BLaER1 (cell line): ENCODE measurements around the gene PIK3C3.

Source experiments
- H3K27ac ChIP-seq: shearing (Covaris generic); formaldehyde crosslinking; 2 replicates; pipeline ENCODE4 v1.8.1; 2022
- H3K27me3 ChIP-seq: shearing (Covaris generic); formaldehyde crosslinking; 2 replicates; pipeline ENCODE4 v1.8.1; 2022
- H3K36me3 ChIP-seq: shearing (Covaris generic); formaldehyde crosslinking; 2 replicates; pipeline ENCODE4 v1.8.1; 2022
- H3K4me1 ChIP-seq: shearing (Covaris generic); formaldehyde crosslinking; 2 replicates; pipeline ENCODE4 v1.8.1; 2022
- H3K4me2 ChIP-seq: shearing (Covaris generic); formaldehyde crosslinking; 2 replicates; pipeline ENCODE4 v1.8.1; 2022
- H3K4me3 ChIP-seq: shearing (Covaris generic); formaldehyde crosslinking; 2 replicates; pipeline ENCODE4 v1.8.1; 2022
- H3K9ac ChIP-seq: shearing (Covaris generic); formaldehyde crosslinking; 2 replicates; pipeline ENCODE4 v1.8.1; 2022
- H3K9me3 ChIP-seq: shearing (Covaris generic); formaldehyde crosslinking; 2 replicates; pipeline ENCODE4 v1.8.1; 2022
- H4K20me1 ChIP-seq: shearing (Covaris generic); formaldehyde crosslinking; 2 replicates; pipeline ENCODE4 v1.8.1; 2022
- Cebpa-rat ChIP-seq: shearing (Covaris generic); IDR thresholded peaks from 2 replicates; pipeline ENCODE4 v1.8.1; 2022

PIK3C3 gene

DNA sequence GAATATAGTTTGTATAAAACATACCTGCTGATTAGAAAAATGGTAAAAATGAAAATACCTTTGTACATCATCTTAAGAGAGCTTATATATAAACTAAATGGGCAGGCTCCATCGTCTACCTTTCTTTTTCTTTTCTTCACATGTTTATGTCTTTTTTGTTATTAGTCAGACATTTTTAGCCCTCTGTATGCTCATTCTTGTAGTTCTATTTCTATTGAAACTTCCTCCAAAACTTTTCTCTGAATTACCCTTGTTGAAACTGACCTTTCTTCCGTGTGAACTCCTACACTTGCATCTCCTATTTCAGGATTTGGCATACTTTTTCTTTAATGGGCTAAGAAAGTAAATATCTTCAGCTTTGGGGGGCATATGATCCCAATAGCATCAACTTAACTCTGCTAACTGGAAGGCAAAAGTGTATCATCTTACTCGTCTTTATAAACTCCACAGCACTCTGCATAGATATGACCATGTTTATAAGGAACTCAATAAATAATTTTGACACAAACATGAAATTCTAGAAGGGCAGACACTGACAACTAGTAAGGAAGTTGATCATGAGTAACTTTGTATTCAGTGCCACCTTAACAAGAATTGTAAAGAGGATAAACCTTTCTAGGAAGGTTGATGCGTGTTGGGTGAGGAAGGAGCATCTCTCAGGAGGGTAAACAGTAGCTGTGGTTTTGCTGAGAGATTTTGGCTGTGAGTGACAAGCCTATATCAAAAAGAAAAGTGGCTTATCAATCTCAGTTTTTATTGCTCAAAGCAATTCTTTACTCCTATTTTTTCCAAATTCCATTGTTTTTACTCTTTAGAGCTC, 127.6 kb downstream of the PIK3C3 start:
- H3K27me3 ChIP-seq: no peaks in the 10 kb centered on the region
- H3K9me3 ChIP-seq: 0 out of 2 replicates have a peak, but pooled peaks cover 4% of the 10 kb centered on the region
- no peak overlapping the region for H3K4me3 ChIP-seq
- H3K4me2 ChIP-seq: no peak overlapping the region
- H3K36me3 ChIP-seq: peaks cover 56% of the 10 kb centered on the region
- no peaks in the 10 kb centered on the region for H4K20me1 ChIP-seq
- no peaks in the 10 kb centered on the region for H3K4me1 ChIP-seq
- no peak for TF ChIP-seq Cebpa-rat
- H3K27ac ChIP-seq: no peak overlapping the region
- no peak overlapping the region for H3K9ac ChIP-seq

DNA sequence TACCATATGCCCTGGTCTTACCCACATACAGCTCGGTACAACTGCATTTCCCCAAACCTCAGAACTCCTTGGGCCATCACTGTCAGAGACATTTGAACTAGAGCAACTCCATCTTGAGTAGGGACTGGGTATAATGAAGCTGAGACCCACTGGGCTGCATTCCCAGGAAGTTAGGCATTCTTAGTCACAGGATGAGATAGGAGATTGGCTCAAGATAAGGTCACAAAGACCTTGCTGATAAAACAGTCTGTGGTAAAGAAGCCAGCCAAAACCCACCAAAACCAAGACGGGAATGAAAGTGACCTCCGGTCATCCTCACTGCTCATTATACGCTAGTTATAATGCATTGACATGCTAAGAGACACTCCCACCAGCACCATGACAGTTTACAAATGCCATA, 131.3 kb downstream of the PIK3C3 start:
- Histone ChIP-seq H4K20me1 (no peaks in the 10 kb centered on the region), H3K4me3 (no peak overlapping the region), H3K9ac (no peak overlapping the region), H3K27ac (no peak overlapping the region), H3K36me3 (peaks cover 28% of the 10 kb centered on the region; the same call in 1 of the 2 replicates), H3K9me3 (0 out of 2 replicates have a peak, but pooled peaks cover 4% of the 10 kb centered on the region), H3K4me2 (no peak overlapping the region), H3K27me3 (no peaks in the 10 kb centered on the region), H3K4me1 (no peaks in the 10 kb centered on the region)
- TF ChIP-seq Cebpa-rat: no peak

- Histone ChIP-seq H3K4me1 (no peaks in the 10 kb centered on the region), H3K4me3 (no peak overlapping the region), H3K27ac (no peak overlapping the region), H4K20me1 (no peaks in the 10 kb centered on the region), H3K27me3 (no peaks in the 10 kb centered on the region), H3K4me2 (no peak overlapping the region), H3K9me3 (0 out of 2 replicates have a peak, but pooled peaks cover 4% of the 10 kb centered on the region), H3K9ac (no peak overlapping the region), H3K36me3 (peaks cover 25% of the 10 kb centered on the region; the same call in 1 of the 2 replicates)
- no peak for TF ChIP-seq Cebpa-rat
Observed at GRCh38 chr18:42087235-42087634, 132.2 kb downstream of the PIK3C3 start.

GRCh38 chr18:42087876-42088275, 132.8 kb downstream of the PIK3C3 start:
- Histone ChIP-seq H3K27me3 (no peaks in the 10 kb centered on the region), H3K27ac (no peak overlapping the region), H3K4me1 (no peaks in the 10 kb centered on the region), H3K36me3 (peaks cover 21% of the 10 kb centered on the region; the same call in 1 of the 2 replicates), H3K9ac (no peak overlapping the region), H3K4me3 (no peak overlapping the region), H3K4me2 (no peak overlapping the region), H3K9me3 (0 out of 2 replicates have a peak, but pooled peaks cover 4% of the 10 kb centered on the region), H4K20me1 (no peaks in the 10 kb centered on the region)
- TF ChIP-seq Cebpa-rat: no peak

DNA sequence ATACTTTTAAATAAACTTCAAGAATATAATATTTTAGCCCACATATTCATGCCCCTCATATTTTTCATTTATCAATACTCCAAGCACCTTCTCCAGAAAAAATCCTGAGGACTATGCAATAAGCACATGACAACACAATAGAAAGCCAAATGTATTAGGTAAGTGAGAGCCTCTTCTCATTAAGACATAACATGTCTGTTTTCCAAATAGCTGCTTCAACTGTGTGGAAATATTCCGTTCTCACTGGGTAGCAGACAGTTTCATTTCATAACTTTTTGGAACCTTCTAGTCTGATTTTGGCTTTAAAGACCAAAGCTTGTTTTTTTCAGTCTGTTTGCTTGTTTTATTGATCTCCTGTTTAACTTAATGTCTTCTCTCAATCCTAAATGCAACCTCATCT, 137.8 kb downstream of the PIK3C3 start:
- Histone ChIP-seq H3K36me3 (no peaks in the 10 kb centered on the region), H3K9me3 (no peaks in the 10 kb centered on the region), H3K27ac (no peak overlapping the region), H3K4me2 (no peak overlapping the region), H3K27me3 (no peaks in the 10 kb centered on the region), H3K4me3 (no peak overlapping the region), H3K4me1 (peaks cover 12% of the 10 kb centered on the region), H4K20me1 (no peaks in the 10 kb centered on the region), H3K9ac (no peak overlapping the region)
- no peak for TF ChIP-seq Cebpa-rat

DNA sequence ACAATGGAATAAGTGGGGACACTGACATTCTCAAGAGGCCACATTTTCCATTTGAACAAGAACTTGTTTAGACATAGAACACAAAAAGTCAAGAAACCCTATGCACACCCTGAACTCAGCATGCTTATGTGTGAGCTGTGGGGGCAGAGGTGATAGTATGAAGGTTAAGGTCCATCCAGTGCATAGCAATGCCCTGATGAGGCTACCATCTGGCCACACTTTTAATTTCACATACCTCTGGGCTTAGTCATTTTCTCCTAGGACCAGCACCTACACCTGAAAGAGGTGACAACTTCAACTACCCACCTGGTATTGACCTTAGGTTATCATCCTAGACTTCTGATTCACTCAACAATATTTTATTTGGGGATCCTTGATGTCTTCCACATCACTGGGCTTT, 139.8 kb downstream of the PIK3C3 start:
- TF ChIP-seq Cebpa-rat: no peak

DNA sequence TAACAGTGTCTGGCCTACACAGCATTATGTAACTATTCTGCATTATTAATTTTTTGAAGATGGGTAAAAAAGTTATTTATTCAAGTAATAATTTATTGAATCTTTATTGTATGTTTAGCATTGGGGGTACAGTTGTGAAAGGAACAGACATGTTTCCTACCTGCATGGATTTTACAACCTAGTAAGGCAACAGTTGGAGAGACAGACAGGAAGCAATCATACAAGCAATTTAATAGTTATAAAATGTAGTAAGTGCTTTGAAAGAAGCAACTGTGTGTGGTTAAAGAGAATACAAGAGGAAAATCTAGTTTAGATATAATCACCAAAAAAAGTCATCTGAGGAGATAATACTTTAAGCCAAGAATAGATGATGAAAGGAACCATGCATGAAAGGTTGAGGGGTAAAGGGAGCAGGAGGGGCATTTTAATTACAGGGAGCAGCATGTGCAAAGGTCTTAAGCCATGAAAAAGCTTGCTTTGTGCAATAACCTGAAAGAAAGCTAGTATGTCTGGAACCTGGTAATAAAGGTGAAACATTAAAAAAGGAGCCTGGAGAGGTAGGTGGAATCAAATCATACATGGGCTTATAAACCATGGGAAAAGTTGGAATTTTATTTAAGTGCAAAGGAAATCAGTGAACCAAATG, 140.8 kb downstream of the PIK3C3 start:
- H3K4me1 ChIP-seq: peaks cover 12% of the 10 kb centered on the region
- no peak overlapping the region for H3K27ac ChIP-seq
- H3K9ac ChIP-seq: no peak overlapping the region
- H3K36me3 ChIP-seq: no peaks in the 10 kb centered on the region
- TF ChIP-seq Cebpa-rat: no peak
- no peaks in the 10 kb centered on the region for H3K9me3 ChIP-seq
- H4K20me1 ChIP-seq: no peaks in the 10 kb centered on the region
- H3K4me2 ChIP-seq: peak overlapping the region; percentile 34
- H3K4me3 ChIP-seq: no peak overlapping the region
- no peaks in the 10 kb centered on the region for H3K27me3 ChIP-seq

More for the DNA sequence above, 139.8 kb downstream of the PIK3C3 start:
- no peaks in the 10 kb centered on the region for H3K36me3 ChIP-seq
- no peak overlapping the region for H3K4me2 ChIP-seq
- no peaks in the 10 kb centered on the region for H3K9me3 ChIP-seq
- H3K27ac ChIP-seq: no peak overlapping the region
- peaks cover 12% of the 10 kb centered on the region for H3K4me1 ChIP-seq
- H3K9ac ChIP-seq: no peak overlapping the region
- no peaks in the 10 kb centered on the region for H4K20me1 ChIP-seq
- H3K27me3 ChIP-seq: no peaks in the 10 kb centered on the region
- H3K4me3 ChIP-seq: no peak overlapping the region

GRCh38 chr18:42100248-42100647, 145.2 kb downstream of the PIK3C3 start:
- no peaks in the 10 kb centered on the region for H4K20me1 ChIP-seq

GRCh38 chr18:42100911-42101310, 145.9 kb downstream of the PIK3C3 start:
- H3K4me1 ChIP-seq: peaks cover 6% of the 10 kb centered on the region
- H3K36me3 ChIP-seq: no peaks in the 10 kb centered on the region
- H4K20me1 ChIP-seq: no peaks in the 10 kb centered on the region
- H3K4me2 ChIP-seq: no peak overlapping the region
- H3K27ac ChIP-seq: no peak overlapping the region
- TF ChIP-seq Cebpa-rat: no peak
- H3K9me3 ChIP-seq: no peaks in the 10 kb centered on the region
- H3K4me3 ChIP-seq: no peak overlapping the region
- H3K9ac ChIP-seq: no peak overlapping the region
- H3K27me3 ChIP-seq: no peaks in the 10 kb centered on the region

More at GRCh38 chr18:42100248-42100647, 145.2 kb downstream of the PIK3C3 start:
- no peak overlapping the region for H3K27ac ChIP-seq
- no peaks in the 10 kb centered on the region for H3K36me3 ChIP-seq
- no peaks in the 10 kb centered on the region for H3K27me3 ChIP-seq
- H3K4me2 ChIP-seq: no peak overlapping the region
- TF ChIP-seq Cebpa-rat: no peak
- H3K4me1 ChIP-seq: peaks cover 12% of the 10 kb centered on the region
- no peak overlapping the region for H3K4me3 ChIP-seq
- H3K9ac ChIP-seq: no peak overlapping the region
- H3K9me3 ChIP-seq: no peaks in the 10 kb centered on the region

DNA sequence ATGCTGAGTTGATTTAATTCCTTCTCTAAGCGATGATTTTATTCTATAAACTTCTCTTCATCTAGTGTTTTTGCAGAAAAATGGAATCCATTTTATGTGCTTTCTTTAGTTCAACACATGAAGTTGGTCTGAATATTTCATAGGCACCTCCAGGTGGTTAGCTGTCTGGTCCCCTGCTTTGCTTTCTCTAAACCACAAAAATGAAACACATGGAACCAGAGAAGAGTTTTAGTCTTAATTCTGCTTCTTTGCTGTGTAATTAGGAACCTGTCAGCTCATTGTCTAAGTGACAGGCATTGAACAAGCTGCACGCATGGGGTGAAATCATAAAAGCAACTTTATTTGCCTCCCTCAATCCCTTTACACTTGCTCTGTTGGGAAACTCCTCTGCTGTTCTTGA, 150.4 kb downstream of the PIK3C3 start:
- H3K9me3 ChIP-seq: no peaks in the 10 kb centered on the region
- no peak overlapping the region for H3K9ac ChIP-seq
- H3K27me3 ChIP-seq: no peaks in the 10 kb centered on the region
- H3K27ac ChIP-seq: no peak overlapping the region
- no peak overlapping the region for H3K4me3 ChIP-seq
- no peak overlapping the region for H3K4me2 ChIP-seq
- H3K4me1 ChIP-seq: no peaks in the 10 kb centered on the region
- H3K36me3 ChIP-seq: no peaks in the 10 kb centered on the region
- no peak for TF ChIP-seq Cebpa-rat
- no peaks in the 10 kb centered on the region for H4K20me1 ChIP-seq
